Loucy (cell line): ENCODE results near the gene NMS.

Experiments
- H2AFZ ChIP-seq: fragments of 200-600 bp; sonication (generic); 2 replicates; pipeline ENCODE4 v1.6.0; 2016; ENCODE audit warnings: antibody characterized with exemption, mild to moderate bottlenecking, low read length, moderate library complexity
- H3F3A ChIP-seq: fragments of 200-600 bp; 2 replicates; pipeline ENCODE4 v1.6.0; 2016; ENCODE audit warnings: antibody characterized with exemption, low read depth, mild to moderate bottlenecking
- H3K27me3 ChIP-seq: fragments of 200-600 bp; sonication (generic); 2 replicates; pipeline ENCODE4 v1.6.1; 2014; ENCODE audit warnings: low read length, mild to moderate bottlenecking; ENCODE audit not compliant: insufficient read depth, poor library complexity, severe bottlenecking
- H3K36me3 ChIP-seq: fragments of 200-600 bp; sonication (generic); 2 replicates; pipeline ENCODE4 v1.6.1; 2016; ENCODE audit warnings: low read length; ENCODE audit not compliant: insufficient read depth
- H3K4me1 ChIP-seq: fragments of 200-600 bp; sonication (generic); 2 replicates; pipeline ENCODE4 v1.5.1; 2014; ENCODE audit warnings: low read length, mild to moderate bottlenecking; ENCODE audit not compliant: insufficient read depth, poor library complexity, severe bottlenecking
- H3K4me2 ChIP-seq: fragments of 200-600 bp; sonication (generic); 2 replicates; pipeline ENCODE4 v1.6.0; 2014; ENCODE audit warnings: antibody characterized with exemption, low read length, low read depth, mild to moderate bottlenecking; ENCODE audit not compliant: poor library complexity, severe bottlenecking
- H3K4me3 ChIP-seq: fragments of 200-600 bp; sonication (generic); 2 replicates; pipeline ENCODE4 v1.5.1; 2014; ENCODE audit warnings: low read length, mild to moderate bottlenecking, mixed read lengths; ENCODE audit not compliant: poor library complexity, severe bottlenecking
- H3K79me2 ChIP-seq: fragments of 200-600 bp; sonication (generic); 2 replicates; pipeline ENCODE4 v1.6.1; 2014; ENCODE audit warnings: low read length; ENCODE audit not compliant: insufficient read depth
- H3K9ac ChIP-seq: fragments of 200-600 bp; sonication (generic); 2 replicates; pipeline ENCODE4 v1.6.0; 2014; ENCODE audit warnings: mild to moderate bottlenecking, low read depth, low read length, moderate library complexity; ENCODE audit not compliant: poor library complexity, severe bottlenecking
- H3K9me2 ChIP-seq: fragments of 200-600 bp; sonication (generic); replicated peaks from 2 replicates; pipeline ENCODE4 v1.6.1; 2016; ENCODE audit warnings: low read depth, low read length, mixed read lengths
- H3K9me3 ChIP-seq: fragments of 200-600 bp; sonication (generic); 2 replicates; pipeline ENCODE4 v1.6.1; 2014; ENCODE audit warnings: mild to moderate bottlenecking, antibody characterized with exemption, low read length, low read depth; ENCODE audit not compliant: insufficient read depth
- H4K20me1 ChIP-seq: fragments of 200-600 bp; sonication (generic); 2 replicates; pipeline ENCODE4 v1.6.0; 2014; ENCODE audit warnings: antibody characterized with exemption, low read length, mild to moderate bottlenecking; ENCODE audit not compliant: insufficient read depth, poor library complexity, severe bottlenecking
- EZH2phosphoT487 ChIP-seq: fragments of 200-600 bp; IDR thresholded peaks from 2 replicates; pipeline ENCODE4 v1.6.1; 2018; ENCODE audit warnings: antibody characterized with exemption, mild to moderate bottlenecking, moderate library complexity, borderline replicate concordance
- TF ChIP-seq, protein P1 (sequence below): fragments of 200-600 bp; sonication (generic); conservative IDR thresholded peaks from 2 replicates; pipeline ENCODE4 v1.5.1; 2014; ENCODE audit warnings: mild to moderate bottlenecking, antibody characterized with exemption, low read length

Gene NMS

DNA sequence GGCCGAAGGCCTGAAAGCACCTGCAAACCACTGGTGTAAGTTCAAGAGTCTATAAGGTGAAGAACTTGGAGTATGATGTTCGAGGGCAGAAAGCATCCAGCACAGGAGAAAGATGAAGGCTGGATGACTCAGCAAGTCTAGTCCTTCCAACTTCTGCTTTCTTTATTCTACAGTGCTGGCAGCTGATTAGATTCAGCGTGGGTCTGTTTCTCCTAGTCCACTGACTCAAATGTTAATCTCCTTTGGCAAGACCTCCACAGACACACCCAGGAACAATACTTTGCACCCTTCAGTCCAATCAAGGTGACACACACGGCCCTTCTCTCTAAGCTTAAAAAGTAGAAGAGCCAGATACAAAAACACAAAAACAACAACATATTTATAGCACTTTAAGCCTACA lies 43.4 kb downstream of the NMS start:
- Histone ChIP-seq H3K36me3 (no peaks in the 10 kb centered on the region), H3K9ac (no peak overlapping the region), H2AFZ (no peak overlapping the region), H4K20me1 (no peaks in the 10 kb centered on the region), H3F3A (no peaks in the 10 kb centered on the region), H3K4me2 (no peak overlapping the region), H3K4me3 (no peak overlapping the region), H3K27me3 (no peaks in the 10 kb centered on the region), H3K4me1 (no peaks in the 10 kb centered on the region), H3K79me2 (no peaks in the 10 kb centered on the region), H3K9me3 (no peaks in the 10 kb centered on the region), H3K9me2 (no peaks in the 10 kb centered on the region)
- no peak for TF ChIP-seq EZH2phosphoT487
- TF ChIP-seq, protein P1, sequence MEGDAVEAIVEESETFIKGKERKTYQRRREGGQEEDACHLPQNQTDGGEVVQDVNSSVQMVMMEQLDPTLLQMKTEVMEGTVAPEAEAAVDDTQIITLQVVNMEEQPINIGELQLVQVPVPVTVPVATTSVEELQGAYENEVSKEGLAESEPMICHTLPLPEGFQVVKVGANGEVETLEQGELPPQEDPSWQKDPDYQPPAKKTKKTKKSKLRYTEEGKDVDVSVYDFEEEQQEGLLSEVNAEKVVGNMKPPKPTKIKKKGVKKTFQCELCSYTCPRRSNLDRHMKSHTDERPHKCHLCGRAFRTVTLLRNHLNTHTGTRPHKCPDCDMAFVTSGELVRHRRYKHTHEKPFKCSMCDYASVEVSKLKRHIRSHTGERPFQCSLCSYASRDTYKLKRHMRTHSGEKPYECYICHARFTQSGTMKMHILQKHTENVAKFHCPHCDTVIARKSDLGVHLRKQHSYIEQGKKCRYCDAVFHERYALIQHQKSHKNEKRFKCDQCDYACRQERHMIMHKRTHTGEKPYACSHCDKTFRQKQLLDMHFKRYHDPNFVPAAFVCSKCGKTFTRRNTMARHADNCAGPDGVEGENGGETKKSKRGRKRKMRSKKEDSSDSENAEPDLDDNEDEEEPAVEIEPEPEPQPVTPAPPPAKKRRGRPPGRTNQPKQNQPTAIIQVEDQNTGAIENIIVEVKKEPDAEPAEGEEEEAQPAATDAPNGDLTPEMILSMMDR: no peak

DNA sequence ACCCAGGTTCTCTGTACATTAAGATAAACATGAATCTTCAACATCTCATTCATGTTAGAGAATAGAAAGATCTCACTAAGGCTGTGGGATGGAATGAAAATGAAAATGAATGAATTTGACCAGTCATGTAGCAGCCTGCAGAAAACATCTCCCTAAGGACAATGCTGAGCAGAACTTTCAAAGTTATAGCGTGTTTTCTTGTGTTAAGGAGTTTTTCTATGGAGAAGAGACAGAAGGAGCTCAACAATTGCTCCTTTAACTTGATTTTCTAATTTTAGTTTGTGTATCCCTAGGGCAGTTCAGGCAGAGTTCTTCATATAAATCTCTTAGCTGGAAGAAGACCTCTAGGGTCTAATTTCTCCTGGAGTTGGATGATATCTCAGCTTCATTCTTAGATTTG lies 47.3 kb downstream of the NMS start:
- no peaks in the 10 kb centered on the region for H3K9me2 ChIP-seq
- no peaks in the 10 kb centered on the region for H3K36me3 ChIP-seq
- H3F3A ChIP-seq: no peaks in the 10 kb centered on the region
- no peaks in the 10 kb centered on the region for H3K79me2 ChIP-seq
- H3K9ac ChIP-seq: no peak overlapping the region
- H3K4me1 ChIP-seq: no peaks in the 10 kb centered on the region
- no peak overlapping the region for H3K4me2 ChIP-seq
- H3K4me3 ChIP-seq: no peak overlapping the region
- H3K27me3 ChIP-seq: no peaks in the 10 kb centered on the region
- no peak for TF ChIP-seq EZH2phosphoT487
- TF ChIP-seq, protein P1: no peak
- H2AFZ ChIP-seq: no peak overlapping the region
- no peaks in the 10 kb centered on the region for H4K20me1 ChIP-seq
- no peaks in the 10 kb centered on the region for H3K9me3 ChIP-seq

DNA sequence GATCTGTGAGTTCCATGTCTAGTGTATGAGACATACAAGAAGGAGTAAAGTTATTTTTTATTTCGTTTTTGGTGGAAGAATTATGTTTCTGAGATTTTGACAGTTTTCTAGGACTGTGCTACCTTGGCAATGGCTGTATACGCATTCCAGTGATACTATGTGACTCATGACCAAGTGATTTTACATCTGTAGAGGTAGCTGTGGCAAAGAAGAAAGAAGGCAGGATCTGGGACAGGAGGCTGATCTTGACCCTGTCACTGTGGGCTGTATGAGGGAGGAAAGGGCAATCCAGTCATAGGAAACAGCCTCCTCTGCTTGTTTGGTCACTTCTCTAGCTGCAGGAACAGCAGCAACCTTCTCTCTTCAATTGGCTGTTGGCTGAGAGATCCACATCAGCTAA lies 48.5 kb downstream of the NMS start:
- TF ChIP-seq, protein P1: no peak
- no peak for TF ChIP-seq EZH2phosphoT487
- no peaks in the 10 kb centered on the region for H4K20me1 ChIP-seq
- no peak overlapping the region for H3K4me3 ChIP-seq
- no peaks in the 10 kb centered on the region for H3K9me2 ChIP-seq
- H2AFZ ChIP-seq: no peak overlapping the region
- H3K9ac ChIP-seq: no peak overlapping the region
- H3F3A ChIP-seq: no peaks in the 10 kb centered on the region
- no peaks in the 10 kb centered on the region for H3K36me3 ChIP-seq
- H3K9me3 ChIP-seq: no peaks in the 10 kb centered on the region
- H3K27me3 ChIP-seq: no peaks in the 10 kb centered on the region
- no peaks in the 10 kb centered on the region for H3K79me2 ChIP-seq
- H3K4me2 ChIP-seq: no peak overlapping the region
- no peaks in the 10 kb centered on the region for H3K4me1 ChIP-seq
